Stomach (tissue), 4 donors: Measurements from ENCODE around the gene LMAN1L.

Experiments used
- CTCF ChIP-seq, 7 experiments: fragments of 450-650 bp in 4 of 7; fragments of 200-600 bp in 3 of 7; sonication (generic) in 3 of 7; IDR thresholded peaks; one replicate each; pipeline ENCODE4 v1.5.1; 2016 to 2019; ENCODE audit warnings: antibody characterized with exemption in 7 of 7, control low read depth in 2 of 7, mild to moderate bottlenecking in 1 of 7
- POLR2A ChIP-seq, 4 donors: fragments of 450-650 bp; IDR thresholded peaks; one replicate each; pipeline ENCODE4 v1.6.1; 2016; ENCODE audit warnings: antibody characterized with exemption in 4 of 4, control low read depth in 2 of 4, mild to moderate bottlenecking in 1 of 4, moderate library complexity in 1 of 4

- TF ChIP-seq POLR2A (IDR thresholded peaks at IDR 0.05), result no peak
- TF ChIP-seq CTCF (IDR thresholded peaks at IDR 0.05), result no peak
Measured at GRCh38 chr15:74801311-74801997, 11.2 kb upstream of the LMAN1L start.
